HUDEP-2 (cell line): Measurements from ENCODE around the gene ZNF180.
A peak's percentile ranks its signal among the peaks of the same experiment; 100 is the strongest.
"Not testable (repeated sequence)": the region's sequence is repeated elsewhere in the genome, so short reads cannot be mapped to it uniquely, and the experiment has no call there.

Experiments
- DNase-seq, 76 experiments: peaks; one replicate each; lab custom pipeline; 2025; ENCODE audit not compliant: unreplicated experiment in 76 of 76; lab: John Stamatoyannopoulos, UW

ZNF180 gene

DNA sequence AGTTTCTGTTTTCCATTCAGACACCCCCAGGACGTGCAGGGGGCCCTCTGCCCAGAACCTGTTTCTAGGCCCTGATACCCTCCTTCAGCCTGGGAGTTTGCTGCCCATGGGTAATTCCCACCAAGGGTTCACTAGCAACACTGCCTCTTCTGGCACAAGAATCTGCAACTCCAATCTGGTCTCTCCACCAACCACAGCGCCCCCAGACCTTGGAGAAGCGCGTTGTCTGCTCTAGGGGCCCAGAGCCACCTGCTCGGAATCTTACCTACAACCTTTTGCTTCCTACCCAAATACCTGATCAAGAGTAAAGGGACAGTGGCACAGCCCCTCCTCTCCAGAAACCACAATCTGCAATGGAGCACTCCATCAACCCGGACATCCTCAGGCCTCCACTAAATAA, 763 bp downstream of the ZNF180 start:
- DNase-seq = no peak

DNA sequence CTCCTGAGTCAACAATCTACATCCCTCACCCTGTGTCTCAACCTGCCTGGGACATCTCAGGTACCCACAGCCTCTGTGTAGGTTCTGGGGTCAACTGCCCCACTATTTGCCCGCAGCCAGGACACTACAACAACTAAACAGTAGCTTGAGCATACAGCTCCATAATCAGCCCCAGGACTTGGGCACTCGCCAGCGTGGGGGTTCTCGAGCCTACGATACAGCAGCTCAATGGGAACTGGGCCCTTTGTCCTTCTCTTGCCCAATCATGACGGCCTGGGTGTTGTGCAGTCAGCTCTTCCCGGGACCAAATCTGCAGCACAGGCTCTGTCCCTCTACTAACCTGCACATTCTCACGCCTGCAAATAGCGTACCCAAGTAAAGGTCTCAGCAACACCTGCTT, 1.3 kb downstream of the ZNF180 start:
- no peak for DNase-seq

DNA sequence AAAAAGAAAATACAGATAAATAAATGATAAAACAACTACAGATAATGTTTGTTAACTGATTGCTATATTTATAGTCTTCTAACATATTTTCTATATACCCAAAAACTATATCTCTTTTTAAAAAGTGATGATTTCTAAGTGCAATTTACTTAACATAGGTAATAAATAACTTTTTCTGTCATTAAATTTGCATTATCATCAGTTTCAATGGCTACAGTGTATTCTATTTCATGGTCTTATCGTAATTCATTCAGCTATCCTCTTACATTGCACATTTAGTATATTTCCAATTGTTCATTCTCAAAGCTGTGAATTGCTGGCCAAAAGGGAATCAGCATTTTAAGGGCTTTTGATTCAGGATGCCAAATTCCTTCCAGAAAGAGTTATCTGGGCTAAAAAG, 3.6 kb downstream of the ZNF180 start:
- no peak for DNase-seq

DNA sequence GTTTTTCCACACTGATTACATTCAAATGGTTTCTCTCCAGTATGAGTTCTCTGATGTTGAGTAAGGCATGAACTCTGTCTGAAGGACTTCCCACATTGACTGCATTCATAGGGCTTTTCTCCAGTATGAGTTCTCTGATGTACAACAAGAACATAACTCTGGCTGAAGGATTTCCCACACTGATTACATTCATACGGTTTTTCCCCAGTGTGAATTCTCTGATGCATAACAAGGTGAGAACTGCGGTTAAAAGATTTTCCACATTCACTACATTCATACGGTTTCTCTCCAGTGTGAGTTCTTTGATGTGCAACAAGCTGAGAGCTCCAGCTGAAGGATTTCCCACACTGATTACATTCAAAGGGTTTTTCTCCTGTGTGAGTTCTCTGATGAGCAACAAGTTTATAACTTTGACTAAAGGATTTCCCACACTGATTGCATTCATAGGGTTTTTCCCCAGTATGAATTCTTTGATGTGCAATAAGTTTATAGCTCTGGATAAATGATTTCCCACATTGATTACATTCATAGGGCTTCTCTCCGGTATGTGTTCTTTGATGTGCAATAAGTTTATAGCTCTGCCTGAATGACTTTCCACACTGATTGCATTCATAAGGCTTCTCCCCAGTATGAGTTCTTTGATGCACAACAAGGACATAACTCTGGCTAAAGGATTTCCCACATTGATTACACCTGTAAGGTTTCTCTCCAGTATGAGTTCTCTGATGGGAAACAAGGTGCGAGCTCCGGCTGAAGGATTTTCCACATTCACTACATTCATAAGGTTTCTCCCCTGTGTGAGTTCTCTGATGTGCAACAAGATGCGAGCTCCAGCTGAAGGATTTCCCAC, 23.5 kb downstream of the ZNF180 start:
- peak in 4 of 76 experiments; percentile 4 to 10 (median 6) for DNase-seq

DNA sequence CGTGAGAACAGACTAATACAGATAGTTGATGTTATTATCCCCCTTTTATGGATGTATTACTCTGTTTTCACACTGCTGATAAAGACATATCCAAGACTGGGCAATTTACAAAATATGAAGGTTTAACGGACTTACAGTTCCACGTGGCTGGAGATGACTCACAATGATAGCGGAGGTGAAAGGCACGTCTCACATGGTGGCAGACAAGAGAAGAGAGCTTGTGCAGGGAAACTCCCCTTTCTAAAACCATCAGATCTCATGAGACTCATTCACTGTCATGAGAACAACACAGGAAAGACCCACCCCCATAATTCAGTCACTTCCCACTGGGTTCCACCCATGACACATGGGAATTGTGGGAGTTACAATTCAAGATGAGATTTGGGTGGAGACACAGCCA, 31.6 kb downstream of the ZNF180 start:
- not testable (repeated sequence) for DNase-seq

DNA sequence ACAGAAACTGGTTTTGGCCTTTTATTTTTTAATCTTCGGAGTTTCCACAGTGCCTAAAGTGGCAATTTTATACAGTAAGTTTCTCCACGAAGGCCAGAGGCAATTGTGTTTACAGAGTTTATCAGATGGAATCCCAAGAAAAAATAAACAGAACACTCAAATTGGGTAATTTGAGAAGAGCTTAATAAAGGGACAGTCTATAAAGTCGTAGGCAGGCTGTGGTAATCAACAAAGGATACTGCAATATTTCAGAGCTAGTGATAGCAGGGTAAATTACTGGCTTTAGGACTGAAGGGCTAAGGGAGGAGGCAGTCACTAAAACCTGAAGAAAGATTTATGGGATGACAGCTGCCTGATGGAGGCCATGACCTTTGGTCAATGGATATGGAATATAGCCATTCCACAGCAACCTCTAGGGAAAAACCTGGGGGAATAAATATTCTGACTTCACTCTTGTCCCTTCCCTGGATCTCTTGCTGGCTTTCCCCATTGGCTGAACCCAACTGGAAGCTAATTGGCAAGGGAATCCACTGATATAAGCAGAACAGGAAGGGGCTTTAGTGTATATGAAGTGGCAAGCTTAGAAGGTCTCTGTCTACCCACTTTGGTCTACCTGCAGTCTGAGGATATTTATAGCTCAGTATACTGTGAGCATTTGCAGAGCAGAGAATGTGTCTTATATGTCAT, 37.6 kb downstream of the ZNF180 start:
- not testable (repeated sequence) for DNase-seq

DNA sequence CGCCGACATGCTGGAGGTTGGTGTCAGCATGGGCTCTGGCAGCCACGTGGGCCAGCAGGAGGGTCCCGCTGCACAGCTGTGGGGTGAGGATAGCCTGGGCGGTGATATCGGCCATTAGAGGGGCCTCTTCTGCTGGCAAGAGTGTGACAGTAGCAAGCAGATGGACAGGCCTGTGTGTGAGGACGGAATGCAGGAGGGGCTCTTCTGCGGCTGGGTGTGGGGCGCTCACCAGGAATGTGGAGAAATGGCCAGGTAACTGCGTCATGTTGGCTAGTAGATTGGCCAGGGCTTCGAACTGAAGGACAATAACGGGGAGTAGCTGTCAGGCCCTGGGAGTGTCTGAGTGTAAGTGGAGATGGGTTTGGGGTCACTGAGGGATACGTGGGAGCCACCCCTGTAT, 44.3 kb downstream of the ZNF180 start:
- DNase-seq = not testable (repeated sequence)

DNA sequence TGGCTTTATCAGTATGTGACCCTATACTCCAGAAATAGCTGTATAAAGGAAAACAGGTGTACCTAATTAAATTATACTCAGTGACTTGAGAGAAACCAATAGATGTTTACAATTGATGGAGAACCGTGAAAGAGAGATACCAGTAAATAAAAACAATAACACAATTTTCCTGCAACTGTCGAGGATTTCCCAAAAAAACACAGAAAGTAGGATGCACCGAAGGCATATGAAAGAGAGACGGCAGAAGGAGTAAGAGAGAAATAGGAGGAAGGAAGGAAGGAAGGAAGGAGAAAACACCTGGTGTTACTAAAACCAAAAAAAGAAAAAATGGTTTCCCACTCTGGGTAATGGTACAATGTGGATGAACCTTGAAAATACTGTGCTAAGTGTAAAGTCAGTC, 45.2 kb downstream of the ZNF180 start:
- no peak for DNase-seq

DNA sequence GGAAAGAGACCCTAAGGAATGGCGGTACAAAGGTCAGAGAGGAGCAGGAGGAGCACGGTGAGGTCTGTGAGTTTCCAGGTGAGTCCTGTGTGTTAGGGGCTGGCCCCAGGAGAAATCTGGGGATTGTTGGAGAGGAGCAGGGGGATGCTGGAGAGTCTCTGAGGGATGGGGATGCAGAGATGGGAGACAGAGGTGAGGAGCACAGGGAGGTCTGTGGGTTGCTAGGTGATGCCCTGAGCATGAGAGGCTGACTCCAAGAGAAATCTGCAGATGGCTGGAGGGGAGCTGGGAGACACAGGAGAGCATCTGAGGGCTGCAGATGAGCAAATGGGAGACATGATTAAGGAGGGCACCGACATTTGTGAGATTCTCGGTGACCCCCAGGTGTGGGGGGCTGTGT, 48.0 kb downstream of the ZNF180 start:
- no peak for DNase-seq

DNA sequence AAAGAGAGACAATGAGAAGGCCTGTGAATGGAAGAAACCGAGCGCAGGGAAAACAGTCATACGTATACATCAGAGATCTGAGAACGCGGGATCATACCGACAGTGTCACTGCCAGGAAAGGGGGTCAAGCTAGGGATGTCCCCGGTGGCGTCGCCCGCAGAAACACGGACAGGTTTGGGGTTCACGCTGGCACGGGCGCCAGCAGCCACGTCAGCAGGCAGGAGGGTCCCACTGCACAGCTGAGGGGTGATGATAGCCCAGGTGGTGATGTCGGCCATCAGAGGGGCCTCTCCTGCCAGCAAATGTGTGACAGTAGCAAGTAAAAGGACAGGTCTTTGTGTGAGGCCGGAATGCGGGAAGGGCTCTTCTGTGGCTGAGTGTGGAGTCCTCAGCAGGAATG, 48.6 kb downstream of the ZNF180 start:
- no peak for DNase-seq

DNA sequence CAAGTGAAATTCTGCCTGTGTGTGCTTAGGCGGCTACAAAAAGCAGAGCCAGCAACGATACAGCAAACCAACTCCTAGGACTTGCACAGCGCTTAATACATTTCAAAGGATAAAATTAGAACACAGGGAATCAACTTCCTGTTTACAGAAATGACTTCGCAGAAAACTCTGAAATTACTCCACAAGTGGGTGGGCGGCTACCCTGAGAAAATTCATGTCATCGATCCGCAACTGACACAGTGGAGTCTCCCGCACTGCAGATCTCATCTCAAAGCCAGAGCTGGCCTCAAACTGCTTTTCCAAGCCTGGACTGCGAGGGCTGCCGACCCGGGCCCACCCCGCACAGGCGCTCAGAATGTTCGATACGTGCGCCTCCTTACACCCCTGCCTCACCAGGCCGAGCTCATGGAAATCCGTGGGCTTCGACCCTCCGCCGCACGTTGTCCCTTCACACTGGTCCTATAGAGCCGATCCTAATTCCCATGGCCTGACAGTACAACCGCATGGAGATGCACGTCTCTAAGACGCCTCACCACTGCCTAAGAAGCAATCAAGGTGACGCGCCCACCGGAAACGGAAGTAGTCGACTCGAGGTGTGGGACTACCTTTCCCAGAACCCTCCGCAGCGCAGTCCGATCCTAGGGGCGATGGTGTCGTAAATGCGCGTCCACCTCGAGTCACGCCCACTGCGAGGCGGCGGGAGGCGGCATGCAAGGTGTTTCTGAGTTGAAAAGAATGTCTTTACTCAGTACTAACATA, 52.2 kb downstream of the ZNF180 start, which contains the start of gene ZNF229:
Gene ZNF229 (minus strand): TSS at position 557 of the 759 bp plus-strand sequence. CDS start 5,625 bp downstream, outside the sequence.
- DNase-seq = peak; percentile 9 to 97 (median 87)

DNA sequence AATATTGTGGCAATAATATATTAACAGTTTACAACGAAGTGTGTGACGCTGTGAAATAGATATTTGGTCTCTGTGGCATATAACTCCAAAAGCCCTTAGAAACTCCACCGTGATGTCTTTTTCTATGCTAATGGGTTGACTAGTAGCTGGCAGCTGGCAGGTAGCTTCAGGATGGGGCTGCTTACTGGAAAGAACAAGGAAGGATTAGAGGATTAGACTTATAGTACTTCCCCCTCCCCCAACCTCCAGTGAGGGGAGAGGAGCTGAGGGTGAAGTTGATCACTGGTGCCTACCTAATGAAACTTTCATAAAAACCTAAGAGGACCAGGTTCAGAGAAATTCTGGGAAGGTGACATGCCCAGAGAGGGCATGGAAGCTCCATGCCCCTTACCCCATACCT, 61.9 kb downstream of the ZNF180 start:
- DNase-seq = no peak

DNA sequence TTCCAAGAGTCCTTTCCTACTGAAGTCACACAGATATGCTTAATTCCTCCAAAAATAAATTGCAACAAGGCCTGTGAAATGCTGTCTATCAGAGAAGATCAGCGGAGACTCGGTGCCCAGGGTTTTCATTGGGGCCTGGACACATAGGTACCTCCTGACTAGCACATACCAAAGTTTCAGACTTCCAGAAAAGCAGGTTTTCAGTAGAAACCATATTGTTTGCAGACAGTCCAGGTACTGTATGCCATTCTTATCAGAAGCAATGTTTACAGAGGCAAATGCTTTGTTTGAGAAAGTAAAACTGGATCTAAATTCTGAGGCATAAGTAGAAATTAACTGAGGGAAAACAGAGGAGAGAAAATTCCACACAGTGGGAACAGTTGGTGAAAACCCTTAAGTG, 64.9 kb downstream of the ZNF180 start:
- DNase-seq = no peak

DNA sequence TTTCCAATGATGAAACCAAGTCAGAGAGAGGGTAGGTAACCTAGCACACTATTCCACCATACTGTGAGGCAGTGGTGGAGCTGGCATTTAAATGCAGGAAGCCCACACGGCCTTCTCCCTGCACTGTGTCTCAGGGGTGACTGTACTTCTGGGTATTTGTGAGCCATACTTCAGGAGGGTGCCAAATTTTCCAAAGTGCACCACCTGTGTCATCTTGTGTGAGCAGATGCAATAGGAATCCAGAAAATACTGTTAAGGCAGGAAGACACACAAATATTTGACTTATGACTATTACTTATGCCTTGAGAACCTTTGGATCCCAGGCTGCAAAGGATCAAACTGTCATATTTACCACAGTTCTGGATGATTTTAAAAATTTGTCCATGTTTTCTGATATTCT, 69.4 kb downstream of the ZNF180 start:
- no peak for DNase-seq
